Prostate gland (tissue), 2 donors: ENCODE data around the gene DEFB114.

Experiments used
- POLR2A ChIP-seq: fragments of 450-650 bp; IDR thresholded peaks from one replicate; pipeline ENCODE4 v1.6.1; 2016; ENCODE audit warnings: antibody characterized with exemption, mild to moderate bottlenecking
- POLR2AphosphoS5 ChIP-seq: sonication (generic); formaldehyde crosslinking; IDR thresholded peaks from one replicate; pipeline ENCODE4 v1.6.1; 2017; ENCODE audit warnings: antibody characterized with exemption
- TF ChIP-seq, protein P1 (sequence below), 4 experiments: fragments of 200-600 bp in 2 of 4; fragments of 450-650 bp in 2 of 4; sonication (generic) in 2 of 4; IDR thresholded peaks; 1 replicate in 3 of 4; 2 replicates in 1 of 4; pipeline ENCODE4 v1.5.1; 2016 to 2019; ENCODE audit warnings: antibody characterized with exemption in 4 of 4, mild to moderate bottlenecking in 2 of 4, moderate library complexity in 2 of 4

DNA sequence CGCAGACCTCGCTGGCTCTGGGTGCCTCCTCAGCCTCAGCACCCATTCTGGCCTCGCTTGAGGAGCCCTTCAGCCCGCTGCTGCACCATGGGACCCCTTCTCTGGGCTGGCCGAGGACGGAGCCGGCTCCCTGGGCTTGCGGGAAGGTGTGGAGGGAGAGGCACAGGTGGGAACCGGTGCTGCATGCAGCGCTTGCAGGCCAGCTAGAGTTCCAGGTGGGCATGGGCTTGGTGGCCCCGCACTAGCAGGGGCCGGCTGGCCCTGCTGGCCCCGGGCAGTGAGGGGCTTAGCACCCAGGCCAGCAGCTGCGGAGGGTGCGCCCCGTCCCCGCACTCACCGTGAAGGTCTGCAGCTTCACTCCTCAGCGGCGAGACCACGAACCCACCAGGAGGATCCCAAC, 30.4 kb downstream of the DEFB114 start:
- TF ChIP-seq, protein P1, sequence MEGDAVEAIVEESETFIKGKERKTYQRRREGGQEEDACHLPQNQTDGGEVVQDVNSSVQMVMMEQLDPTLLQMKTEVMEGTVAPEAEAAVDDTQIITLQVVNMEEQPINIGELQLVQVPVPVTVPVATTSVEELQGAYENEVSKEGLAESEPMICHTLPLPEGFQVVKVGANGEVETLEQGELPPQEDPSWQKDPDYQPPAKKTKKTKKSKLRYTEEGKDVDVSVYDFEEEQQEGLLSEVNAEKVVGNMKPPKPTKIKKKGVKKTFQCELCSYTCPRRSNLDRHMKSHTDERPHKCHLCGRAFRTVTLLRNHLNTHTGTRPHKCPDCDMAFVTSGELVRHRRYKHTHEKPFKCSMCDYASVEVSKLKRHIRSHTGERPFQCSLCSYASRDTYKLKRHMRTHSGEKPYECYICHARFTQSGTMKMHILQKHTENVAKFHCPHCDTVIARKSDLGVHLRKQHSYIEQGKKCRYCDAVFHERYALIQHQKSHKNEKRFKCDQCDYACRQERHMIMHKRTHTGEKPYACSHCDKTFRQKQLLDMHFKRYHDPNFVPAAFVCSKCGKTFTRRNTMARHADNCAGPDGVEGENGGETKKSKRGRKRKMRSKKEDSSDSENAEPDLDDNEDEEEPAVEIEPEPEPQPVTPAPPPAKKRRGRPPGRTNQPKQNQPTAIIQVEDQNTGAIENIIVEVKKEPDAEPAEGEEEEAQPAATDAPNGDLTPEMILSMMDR (IDR thresholded peaks at IDR 0.05) = no peak
- no peak for TF ChIP-seq POLR2A
- no peak for TF ChIP-seq POLR2AphosphoS5
